SU-DHL-6 (cell line): ENCODE measurements around the gene OXT.

Experiments used
- EZH2phosphoT487 ChIP-seq: fragments of 200-600 bp; sonication (generic), shearing (Covaris generic); conservative IDR thresholded peaks from 2 replicates; pipeline ENCODE4 v1.6.1; 2018; ENCODE audit warnings: mild to moderate bottlenecking, antibody characterized with exemption, low read length, moderate library complexity, mixed read lengths
- TF ChIP-seq, protein P1 (sequence below): fragments of 200-600 bp; sonication (generic); IDR thresholded peaks from one replicate; pipeline ENCODE4 v1.5.1; 2017; ENCODE audit warnings: antibody characterized with exemption, mild to moderate bottlenecking, low read length, moderate library complexity; ENCODE audit not compliant: insufficient read depth, poor library complexity, severe bottlenecking

DNA sequence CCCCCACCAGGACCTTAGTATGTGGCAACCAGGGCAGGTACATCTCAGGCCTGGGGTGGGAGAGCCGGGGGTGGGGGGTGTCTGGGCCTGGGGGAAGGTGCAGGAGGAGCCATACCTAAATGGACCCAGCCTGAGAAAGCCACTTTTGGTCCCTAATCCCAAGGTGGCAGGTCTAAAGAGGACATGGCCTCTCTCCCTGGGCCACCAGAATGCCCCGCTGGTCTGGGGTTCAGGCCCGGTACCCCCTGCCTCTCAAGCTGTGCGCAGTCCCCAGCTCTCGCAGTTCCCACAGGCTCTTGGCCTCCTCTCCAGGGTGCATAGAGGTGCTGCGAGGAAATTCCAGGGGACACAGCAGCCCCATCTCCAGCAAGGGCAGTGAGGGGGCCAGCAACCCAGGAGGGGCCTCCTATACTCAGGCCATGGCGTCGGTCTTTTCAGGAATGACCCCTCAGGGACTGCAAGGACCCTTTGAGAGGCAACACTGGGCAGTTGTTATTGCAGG lies 14.2 kb downstream of the OXT start:
- TF ChIP-seq, protein P1, sequence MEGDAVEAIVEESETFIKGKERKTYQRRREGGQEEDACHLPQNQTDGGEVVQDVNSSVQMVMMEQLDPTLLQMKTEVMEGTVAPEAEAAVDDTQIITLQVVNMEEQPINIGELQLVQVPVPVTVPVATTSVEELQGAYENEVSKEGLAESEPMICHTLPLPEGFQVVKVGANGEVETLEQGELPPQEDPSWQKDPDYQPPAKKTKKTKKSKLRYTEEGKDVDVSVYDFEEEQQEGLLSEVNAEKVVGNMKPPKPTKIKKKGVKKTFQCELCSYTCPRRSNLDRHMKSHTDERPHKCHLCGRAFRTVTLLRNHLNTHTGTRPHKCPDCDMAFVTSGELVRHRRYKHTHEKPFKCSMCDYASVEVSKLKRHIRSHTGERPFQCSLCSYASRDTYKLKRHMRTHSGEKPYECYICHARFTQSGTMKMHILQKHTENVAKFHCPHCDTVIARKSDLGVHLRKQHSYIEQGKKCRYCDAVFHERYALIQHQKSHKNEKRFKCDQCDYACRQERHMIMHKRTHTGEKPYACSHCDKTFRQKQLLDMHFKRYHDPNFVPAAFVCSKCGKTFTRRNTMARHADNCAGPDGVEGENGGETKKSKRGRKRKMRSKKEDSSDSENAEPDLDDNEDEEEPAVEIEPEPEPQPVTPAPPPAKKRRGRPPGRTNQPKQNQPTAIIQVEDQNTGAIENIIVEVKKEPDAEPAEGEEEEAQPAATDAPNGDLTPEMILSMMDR: no peak
- TF ChIP-seq EZH2phosphoT487: no peak
